ENCODE results near the gene FAM186B. TPM values are rescaled to one million over a fixed set of nuclear protein-coding genes. Genes with fewer than 3 reads are reported as not detected.
A peak's percentile ranks its signal among the peaks of the same experiment; 100 is the strongest.

Gene FAM186B
- total and polyA plus RNA-seq, 2 of the 13 experiments (the other 11 are each of a cell fraction or from before 2014, with no cell fraction given), result 0.07 to 0.20 TPM

DNA sequence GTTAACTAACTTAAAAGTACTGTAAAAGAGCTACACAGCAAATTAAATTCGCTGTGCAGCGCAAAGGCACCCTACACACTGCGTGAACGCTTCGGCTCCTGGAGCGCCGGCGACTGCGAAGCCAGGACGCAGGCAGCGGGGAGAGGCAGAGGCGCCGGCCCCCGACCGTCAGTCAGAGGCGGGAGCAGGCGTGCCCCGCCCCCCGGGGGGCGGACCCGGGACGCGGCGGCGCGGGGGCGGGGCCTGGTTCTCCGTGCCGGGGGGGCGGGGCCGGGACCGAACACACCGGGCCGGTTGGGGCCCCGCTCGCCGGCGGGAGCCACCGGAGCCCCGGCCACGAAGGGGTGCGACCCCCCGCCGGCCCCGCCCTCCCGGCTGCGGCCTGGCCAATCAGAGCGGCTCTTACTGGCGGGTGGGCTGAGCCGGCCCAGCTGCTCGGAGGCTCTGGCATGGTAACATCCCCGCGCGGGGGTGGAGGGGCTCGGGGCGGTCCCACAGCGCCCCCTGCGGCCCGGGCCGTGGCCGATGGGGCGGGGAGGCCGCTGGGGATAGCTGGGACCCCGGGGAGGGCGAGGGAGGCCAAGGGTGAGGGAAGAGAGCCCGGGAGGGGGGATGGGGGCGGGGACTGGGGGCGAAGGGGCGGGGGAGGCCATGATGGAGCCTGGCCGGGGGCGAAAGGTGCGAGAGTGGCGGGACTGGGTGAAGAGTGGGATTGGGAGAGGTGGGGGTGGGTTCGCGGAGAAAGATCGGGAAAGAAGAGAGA, 17.9 kb upstream of the FAM186B start, which contains the start of gene PRPF40B (continued):
- TF ChIP-seq CREB3 (CRISPR knock-in tag; IDR thresholded peaks at IDR 0.05) (peak; percentile 69; the same call in 1 of the 2 replicates), RXRA (CRISPR knock-in tag; IDR thresholded peaks at IDR 0.05) (0 out of 2 replicates have a peak, but pooled peaks have one; percentile 50), DMAP1 (CRISPR knock-in tag; IDR thresholded peaks at IDR 0.05) (peak; percentile 20; the same call in 1 of the 2 replicates), ZFP36L1 (CRISPR knock-in tag; IDR thresholded peaks at IDR 0.05) (0 out of 2 replicates have a peak, but pooled peaks have one; percentile 35), CHD4 (IDR thresholded peaks at IDR 0.05; ENCODE audit: borderline replicate concordance, low read length) (no peak), ZBTB7B (CRISPR knock-in tag; IDR thresholded peaks at IDR 0.05) (0 out of 2 replicates have a peak, but pooled peaks have one; percentile 37), RFXAP (CRISPR knock-in tag; IDR thresholded peaks at IDR 0.05; ENCODE audit: borderline replicate concordance) (0 out of 2 replicates have a peak, but pooled peaks have one; percentile 3), ZNF501 (CRISPR knock-in tag; IDR thresholded peaks at IDR 0.05) (0 out of 2 replicates have a peak, but pooled peaks have one; percentile 9), MYC (CRISPR knock-in tag; IDR thresholded peaks at IDR 0.05; ENCODE audit: borderline replicate concordance) (peak; percentile 58; the same call in 1 of the 2 replicates), ZNF891 (CRISPR knock-in tag; IDR thresholded peaks at IDR 0.05) (0 out of 2 replicates have a peak, but pooled peaks have one; percentile 40), ZBTB39 (CRISPR knock-in tag; IDR thresholded peaks at IDR 0.05) (no peak), HOXD1 (CRISPR knock-in tag; IDR thresholded peaks at IDR 0.05) (no peak), TAF1 (CRISPR knock-in tag; IDR thresholded peaks at IDR 0.05) (peak; percentile 68), ZNF124 (CRISPR knock-in tag; IDR thresholded peaks at IDR 0.05) (0 out of 2 replicates have a peak, but pooled peaks have one; percentile 15), TOPORS (CRISPR knock-in tag; IDR thresholded peaks at IDR 0.05) (peak; percentile 49; the same call in 1 of the 2 replicates), ZSCAN5A (CRISPR knock-in tag; IDR thresholded peaks at IDR 0.05; ENCODE audit: borderline replicate concordance) (0 out of 2 replicates have a peak, but pooled peaks have one; percentile 61), TFDP1 (CRISPR knock-in tag; IDR thresholded peaks at IDR 0.05; ENCODE audit: borderline replicate concordance) (peak; percentile 45; the same call in 1 of the 2 replicates), HDAC2 (CRISPR knock-in tag; IDR thresholded peaks at IDR 0.05) (peak; percentile 14; the same call in 1 of the 2 replicates)
- TF ChIP-seq, protein P1, sequence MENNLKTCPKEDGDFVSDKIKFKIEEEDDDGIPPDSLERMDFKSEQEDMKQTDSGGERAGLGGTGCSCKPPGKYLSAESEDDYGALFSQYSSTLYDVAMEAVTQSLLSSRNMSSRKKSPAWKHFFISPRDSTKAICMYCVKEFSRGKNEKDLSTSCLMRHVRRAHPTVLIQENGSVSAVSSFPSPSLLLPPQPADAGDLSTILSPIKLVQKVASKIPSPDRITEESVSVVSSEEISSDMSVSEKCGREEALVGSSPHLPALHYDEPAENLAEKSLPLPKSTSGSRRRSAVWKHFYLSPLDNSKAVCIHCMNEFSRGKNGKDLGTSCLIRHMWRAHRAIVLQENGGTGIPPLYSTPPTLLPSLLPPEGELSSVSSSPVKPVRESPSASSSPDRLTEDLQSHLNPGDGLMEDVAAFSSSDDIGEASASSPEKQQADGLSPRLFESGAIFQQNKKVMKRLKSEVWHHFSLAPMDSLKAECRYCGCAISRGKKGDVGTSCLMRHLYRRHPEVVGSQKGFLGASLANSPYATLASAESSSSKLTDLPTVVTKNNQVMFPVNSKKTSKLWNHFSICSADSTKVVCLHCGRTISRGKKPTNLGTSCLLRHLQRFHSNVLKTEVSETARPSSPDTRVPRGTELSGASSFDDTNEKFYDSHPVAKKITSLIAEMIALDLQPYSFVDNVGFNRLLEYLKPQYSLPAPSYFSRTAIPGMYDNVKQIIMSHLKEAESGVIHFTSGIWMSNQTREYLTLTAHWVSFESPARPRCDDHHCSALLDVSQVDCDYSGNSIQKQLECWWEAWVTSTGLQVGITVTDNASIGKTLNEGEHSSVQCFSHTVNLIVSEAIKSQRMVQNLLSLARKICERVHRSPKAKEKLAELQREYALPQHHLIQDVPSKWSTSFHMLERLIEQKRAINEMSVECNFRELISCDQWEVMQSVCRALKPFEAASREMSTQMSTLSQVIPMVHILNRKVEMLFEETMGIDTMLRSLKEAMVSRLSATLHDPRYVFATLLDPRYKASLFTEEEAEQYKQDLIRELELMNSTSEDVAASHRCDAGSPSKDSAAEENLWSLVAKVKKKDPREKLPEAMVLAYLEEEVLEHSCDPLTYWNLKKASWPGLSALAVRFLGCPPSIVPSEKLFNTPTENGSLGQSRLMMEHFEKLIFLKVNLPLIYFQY (CRISPR knock-in tag; IDR thresholded peaks at IDR 0.05; ENCODE audit: borderline replicate concordance), result peak; percentile 66
